Pancreas (tissue), 10 donors: ENCODE measurements around the gene AGAP3. TPM values are rescaled to one million over a fixed set of nuclear protein-coding genes. Genes with fewer than 3 reads are reported as not detected.
A peak's percentile ranks its signal among the peaks of the same experiment; 100 is the strongest.

Source experiments
- ATAC-seq, 4 donors: fragments of 200-7000 bp; cut with Tn5 transposase; one replicate each; pipeline versions ENCODE4 v1.8.0 to v1.9.1; 2020; ENCODE audit warnings: mild to moderate bottlenecking in 4 of 4, moderate library complexity in 4 of 4
- DNase-seq, 6 donors: peaks; one replicate each; pipeline ENCODE4 v3.0.0-alpha.2; 2020
- FAIRE-seq: peaks from 2 replicates; lab custom pipeline; 2012; peaks lifted over from hg19 to GRCh38; lab: Jason Lieb, UNC
- H3K27ac ChIP-seq, 4 donors: fragments of 200-600 bp; sonication (generic); 1 replicate in 3 of 4; 2 replicates in 1 of 4; pipeline versions ENCODE4 v1.5.0 to v1.8.0; 2020
- H3K27me3 ChIP-seq, 4 donors: fragments of 200-600 bp; one replicate each; pipeline ENCODE4 v1.8.0; 2021
- H3K36me3 ChIP-seq, 3 donors: fragments of 200-600 bp; sonication (generic) in 1 of 3; one replicate each; pipeline versions ENCODE4 v1.5.0 to v1.8.0; 2020 to 2021
- H3K4me1 ChIP-seq, 3 donors: fragments of 200-600 bp; one replicate each; pipeline ENCODE4 v1.8.0; 2021
- H3K4me3 ChIP-seq, 4 donors: fragments of 200-600 bp; sonication (generic) in 2 of 4; one replicate each; pipeline versions ENCODE4 v1.5.0 to v1.8.0; 2020 to 2021
- H3K9me3 ChIP-seq, 4 donors: fragments of 200-600 bp; one replicate each; pipeline ENCODE4 v1.8.0; 2021
- CTCF ChIP-seq, 4 donors: fragments of 200-600 bp; sonication (generic) in 3 of 4; IDR thresholded peaks; one replicate each; pipeline versions ENCODE4 v1.5.0 to v1.8.0; 2021; ENCODE audit warnings: antibody characterized with exemption in 4 of 4
- WGBS, 2 donors: extraction: QIAGEN DNeasy Blood & Tissue Kit; methylation state at CpG; one replicate each; pipeline ENCODE4 v1.1.7; 2013; 5-methylcytosine and 5-hydroxymethylcytosine counted together
- intact Hi-C, 3 donors: fragments of 100-400 bp; cut with DNase I; formaldehyde crosslinking; loops; one replicate each; pipeline versions ENCODE4 v1.11.1 to v1.14.2; 2022
- polyA plus RNA-seq, 2 donors: library from polyadenylated mRNA; stranded (reverse); fragments of 200-250 nt; gene quantifications; one replicate each; pipeline ENCODE4 v1.2.3, GENCODE V29; 2013
- total RNA-seq, 6 donors: library from RNA; stranded (reverse); fragmentation: NEBNext Ultra II Directional in 4 of 6; extraction: Animal tissue kit (Norgen Biotek cat#: 25700) in 4 of 6; gene quantifications; one replicate each; pipeline versions ENCODE4 v1.2.1 to v1.2.4, GENCODE V29; 2021 to 2023
- donor health status: healthy with polysubstance abuse.
- donor health status: DM: no; HTN: no; CAD: no; lungs with moderate emphysema.
- donor health status: DM: no; HTN: no; CAD: no.
- donor health status: control.
- donor health status: control.
- donor health status: Bipolar disorder and iron deficiency.
- donor health status: DM: yes; HTN: yes; CAD: no.
- donor health status: DM: no; HTN: no; CAD: no.
- donor health status: DM: no; HTN: no; CAD: no.
- donor health status: DM: yes; HTN: yes; CAD: no.

The AGAP3 gene
- total and polyA plus RNA-seq, 8 donors, result 41.5 to 93.9 (median 58.4) TPM

- Histone ChIP-seq H3K4me1 (peaks cover 8 to 16% (median 14%) of the 10 kb centered on the region in 3 donors), H3K4me3 (no peak overlapping the region), H3K27ac (no peak overlapping the region), H3K9me3 (no peaks in the 10 kb centered on the region), H3K27me3 (no peaks in the 10 kb centered on the region), H3K36me3 (no peaks in the 10 kb centered on the region)
- no peak for ATAC-seq
- no peak for DNase-seq
- intact Hi-C loops, result no loop called here
- 83 to 90% methylated on average over 8 of the region's 8 CpGs for WGBS, 2 donors
- TF ChIP-seq CTCF (IDR thresholded peaks at IDR 0.05), result no peak
- FAIRE-seq, result no peak
These were observed 32.5 kb upstream of the AGAP3 start for GRCh38 chr7:151053751-151054150.

- FAIRE-seq (no peak), DNase-seq (no peak), ATAC-seq (no peak)
- no peak for TF ChIP-seq CTCF (IDR thresholded peaks at IDR 0.05)
- H3K27ac ChIP-seq, result no peak overlapping the region
- H3K36me3 ChIP-seq, result no peaks in the 10 kb centered on the region
- peaks cover 15 to 17% (median 15%) of the 10 kb centered on the region in 3 donors for H3K4me1 ChIP-seq
- 82 to 87% methylated on average over 6 of the region's 6 CpGs for WGBS, 2 donors
- intact Hi-C loops, result no loop called here
- H3K27me3 ChIP-seq, result no peaks in the 10 kb centered on the region
- H3K4me3 ChIP-seq, result no peak overlapping the region
- no peaks in the 10 kb centered on the region for H3K9me3 ChIP-seq
These were observed 30.0 kb upstream of the AGAP3 start for GRCh38 chr7:151056283-151056665.

GRCh38 chr7:151056666-151057505, 29.4 kb upstream of the AGAP3 start:
- Histone ChIP-seq H3K27me3 (no peaks in the 10 kb centered on the region), H3K4me1 (peaks cover 21 to 23% (median 21%) of the 10 kb centered on the region in 3 donors), H3K9me3 (no peaks in the 10 kb centered on the region), H3K36me3 (no peaks in the 10 kb centered on the region), H3K27ac (no peak overlapping the region), H3K4me3 (peak overlapping the region; percentile 36 to 81 (median 64))
- FAIRE-seq, result no peak
- intact Hi-C loops, result no loop called here
- DNase-seq, result peak in 2 of 6 donors; percentile 49 to 64
- ATAC-seq, result no peak
- 18 to 22% methylated on average over 29 of the region's 29 CpGs for WGBS, 2 donors
- TF ChIP-seq CTCF (IDR thresholded peaks at IDR 0.05), result no peak

- FAIRE-seq, result no peak
- intact Hi-C loops, result no loop called here
- no peaks in the 10 kb centered on the region for H3K27me3 ChIP-seq
- DNase-seq, result no peak
- no peaks in the 10 kb centered on the region for H3K36me3 ChIP-seq
- H3K27ac ChIP-seq, result peak within 1 kb of the TSS; percentile 86 to 98 (median 93)
- WGBS, 2 donors, result 0 to 1% methylated on average over 29 to 30 of the region's 30 CpGs
- peak in 2 of 4 donors; percentile 0 to 1 for ATAC-seq
- H3K4me3 ChIP-seq, result peak within 1 kb of the TSS; percentile 36 to 81 (median 64)
- H3K4me1 ChIP-seq, result peaks cover 22 to 24% (median 24%) of the 10 kb centered on the region in 3 donors
- TF ChIP-seq CTCF (IDR thresholded peaks at IDR 0.05), result no peak
- H3K9me3 ChIP-seq, result no peaks in the 10 kb centered on the region
These were observed 28.7 kb upstream of the AGAP3 start, which contains the start of gene CDK5 for GRCh38 chr7:151057506-151057988. Gene CDK5 (minus strand): TSS chr7:151057897. CDS start chr7:151057848, 49 bp downstream.
